ENCODE results near the gene DLG4.

GRCh38 chr17:7253082-7253481 lies 33.4 kb upstream of the DLG4 start:
- TF ChIP-seq POLR2AphosphoS5 (IDR thresholded peaks at IDR 0.05) (no peak), EP300 (IDR thresholded peaks at IDR 0.05) (no peak), CTCF (IDR thresholded peaks at IDR 0.05) (no peak), POLR2A (IDR thresholded peaks at IDR 0.05) (no peak)

Data from suprapubic skin (tissue), 4 donors.